Adrenal gland (tissue), 12 donors: ENCODE measurements around the gene BEST2. TPM values are rescaled to one million over a fixed set of nuclear protein-coding genes. Genes with fewer than 3 reads are reported as not detected.

Experiments used
- DNase-seq, 7 donors: peaks; one replicate each; pipeline ENCODE4 v3.0.0-alpha.2; 2019 to 2020
- H3K27ac ChIP-seq, 5 donors: fragments of 200-600 bp; sonication (generic) in 4 of 5; 1 replicate in 3 of 5; 2 replicates in 2 of 5; pipeline versions ENCODE4 v1.5.1 to v1.8.0; 2016 to 2020; ENCODE audit warnings: mild to moderate bottlenecking in 1 of 5
- H3K27me3 ChIP-seq: fragments of 200-600 bp; 2 replicates; pipeline ENCODE4 v1.8.0; 2021
- H3K36me3 ChIP-seq, 2 donors: fragments of 200-600 bp; replicated peaks in 1 of 2; 1 replicate in 1 of 2; 2 replicates in 1 of 2; pipeline versions ENCODE4 v1.5.1 to v1.8.0; 2018 to 2022
- H3K4me1 ChIP-seq, 2 donors: fragments of 200-600 bp; replicated peaks in 1 of 2; 1 replicate in 1 of 2; 2 replicates in 1 of 2; pipeline versions ENCODE4 v1.5.1 to v1.8.0; 2018 to 2021
- H3K4me3 ChIP-seq, 4 donors: fragments of 200-600 bp; sonication (generic) in 3 of 4; one replicate each; pipeline ENCODE4 v1.5.1; 2016 to 2018
- H3K9me3 ChIP-seq, 3 donors: fragments of 200-600 bp; sonication (generic) in 1 of 3; replicated peaks in 1 of 3; 1 replicate in 2 of 3; 2 replicates in 1 of 3; pipeline versions ENCODE4 v1.5.1 to v1.8.0; 2016 to 2021
- POLR2A ChIP-seq, 2 donors: fragments of 450-650 bp; IDR thresholded peaks; one replicate each; pipeline ENCODE4 v1.6.1; 2017; ENCODE audit warnings: antibody characterized with exemption in 2 of 2, mild to moderate bottlenecking in 2 of 2, moderate library complexity in 1 of 2
- WGBS, 4 donors: extraction: QIAGEN DNeasy Blood & Tissue Kit in 2 of 4; methylation state at CpG; one replicate each; pipeline versions ENCODE4 v1.1.5 to v1.1.7; 2013 to 2017; 5-methylcytosine and 5-hydroxymethylcytosine counted together
- intact Hi-C, 2 donors: fragments of 100-400 bp; cut with DNase I; formaldehyde crosslinking; loops; one replicate each; pipeline versions ENCODE4 v1.14.1 to v1.15.0; 2022 to 2023
- polyA plus RNA-seq, 3 donors: library from polyadenylated mRNA; stranded (reverse); fragments of 200-250 nt in 2 of 3; fragments of 350-450 nt in 1 of 3; fragmentation: Illumina TruSeq in 1 of 3; extraction: RNeasy Lipid Tissue Mini Kit (QIAGEN cat#74804) in 1 of 3; gene quantifications; one replicate each; pipeline ENCODE4 v1.2.3, GENCODE V29; 2013 to 2014
- total RNA-seq, 9 donors: library from RNA; depleted of rRNA in 4 of 9; stranded (reverse); fragments of >200 nt in 4 of 9; fragments of 120-200 nt in 1 of 9; fragmentation: NEBNext Ultra II Directional in 1 of 9; extraction: Animal tissue kit (Norgen Biotek cat#: 25700) in 1 of 9; gene quantifications; one replicate each; pipeline versions ENCODE4 v1.1.0 to v1.2.4, GENCODE V29; 2013 to 2023
- TF ChIP-seq, protein P1 (sequence below), 6 experiments: fragments of 450-650 bp in 4 of 6; fragments of 200-600 bp in 2 of 6; sonication (generic) in 1 of 6; IDR thresholded peaks; 1 replicate in 5 of 6; 2 replicates in 1 of 6; pipeline versions ENCODE4 v1.5.1 to v1.8.0; 2016 to 2021; ENCODE audit warnings: antibody characterized with exemption in 6 of 6, mild to moderate bottlenecking in 2 of 6, moderate library complexity in 1 of 6
- donor health status: healthy with polysubstance abuse.
- donor health status: Bipolar disorder and iron deficiency.
- donor health status: DM: yes; HTN: yes; CAD: no.
- donor health status: DM: no; HTN: no; CAD: no.
- donor health status: DM: no; HTN: no; CAD: no.
- donor health status: DM: yes; HTN: yes; CAD: no.

The BEST2 gene
- total and polyA plus RNA-seq, 12 donors = not detected

DNA sequence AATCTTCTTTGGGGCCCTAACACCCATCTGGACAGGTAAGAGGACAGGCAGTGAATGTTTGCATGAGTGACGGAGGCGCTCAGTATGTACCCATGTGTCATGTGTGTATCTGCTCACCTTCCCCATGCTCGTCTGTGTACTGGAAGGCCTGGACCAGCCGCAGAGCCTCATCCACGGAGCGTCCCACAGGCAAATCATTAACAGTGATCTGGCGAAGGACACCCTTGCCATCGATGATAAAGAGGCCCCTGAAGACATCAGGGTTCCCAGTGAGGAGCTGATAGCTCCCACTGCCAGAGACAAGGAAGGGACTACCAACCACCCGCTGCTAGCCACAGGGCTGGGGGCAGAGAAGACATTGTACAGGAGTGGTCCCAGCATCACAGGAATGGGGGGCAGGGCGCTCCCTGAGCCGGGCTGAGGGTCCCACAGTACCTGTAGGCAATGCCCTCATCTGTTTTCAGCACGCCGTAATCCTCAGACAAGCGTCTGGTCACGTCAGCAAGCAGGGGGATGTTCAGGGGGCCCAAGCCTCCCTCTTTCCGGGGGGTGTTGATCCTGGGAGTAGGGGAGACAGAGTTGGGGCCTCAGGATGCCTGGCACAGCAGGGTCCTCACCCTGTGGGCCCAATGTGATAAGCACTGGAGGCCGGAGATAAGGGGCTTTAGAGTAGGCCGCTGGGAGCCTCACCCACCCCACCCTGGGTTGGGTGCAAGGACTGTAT, 48.3 kb downstream of the BEST2 start:
- peaks cover 0 to 30% of the 10 kb centered on the region in 2 donors for H3K36me3 ChIP-seq
- TF ChIP-seq, protein P1, sequence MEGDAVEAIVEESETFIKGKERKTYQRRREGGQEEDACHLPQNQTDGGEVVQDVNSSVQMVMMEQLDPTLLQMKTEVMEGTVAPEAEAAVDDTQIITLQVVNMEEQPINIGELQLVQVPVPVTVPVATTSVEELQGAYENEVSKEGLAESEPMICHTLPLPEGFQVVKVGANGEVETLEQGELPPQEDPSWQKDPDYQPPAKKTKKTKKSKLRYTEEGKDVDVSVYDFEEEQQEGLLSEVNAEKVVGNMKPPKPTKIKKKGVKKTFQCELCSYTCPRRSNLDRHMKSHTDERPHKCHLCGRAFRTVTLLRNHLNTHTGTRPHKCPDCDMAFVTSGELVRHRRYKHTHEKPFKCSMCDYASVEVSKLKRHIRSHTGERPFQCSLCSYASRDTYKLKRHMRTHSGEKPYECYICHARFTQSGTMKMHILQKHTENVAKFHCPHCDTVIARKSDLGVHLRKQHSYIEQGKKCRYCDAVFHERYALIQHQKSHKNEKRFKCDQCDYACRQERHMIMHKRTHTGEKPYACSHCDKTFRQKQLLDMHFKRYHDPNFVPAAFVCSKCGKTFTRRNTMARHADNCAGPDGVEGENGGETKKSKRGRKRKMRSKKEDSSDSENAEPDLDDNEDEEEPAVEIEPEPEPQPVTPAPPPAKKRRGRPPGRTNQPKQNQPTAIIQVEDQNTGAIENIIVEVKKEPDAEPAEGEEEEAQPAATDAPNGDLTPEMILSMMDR (IDR thresholded peaks at IDR 0.05) = no peak
- no peak for TF ChIP-seq POLR2A (IDR thresholded peaks at IDR 0.05)
- intact Hi-C loops = loop anchor here (5.0 kb wide), 3 partner anchors 33 to 42 kb away; no protein-coding TSS in a partner anchor
- peak overlapping the region in 2 of 5 donors; percentile 88 for H3K27ac ChIP-seq
- WGBS, 4 donors = 78 to 86% (median 81%) methylated on average over 8 to 18 of the region's 18 CpGs
- H3K9me3 ChIP-seq = no peaks in the 10 kb centered on the region
- peaks cover 8 to 31% of the 10 kb centered on the region in 2 donors for H3K4me1 ChIP-seq
- DNase-seq = peak in 2 of 7 donors; percentile 34 to 54
- no peak overlapping the region for H3K4me3 ChIP-seq
- H3K27me3 ChIP-seq = no peaks in the 10 kb centered on the region

DNA sequence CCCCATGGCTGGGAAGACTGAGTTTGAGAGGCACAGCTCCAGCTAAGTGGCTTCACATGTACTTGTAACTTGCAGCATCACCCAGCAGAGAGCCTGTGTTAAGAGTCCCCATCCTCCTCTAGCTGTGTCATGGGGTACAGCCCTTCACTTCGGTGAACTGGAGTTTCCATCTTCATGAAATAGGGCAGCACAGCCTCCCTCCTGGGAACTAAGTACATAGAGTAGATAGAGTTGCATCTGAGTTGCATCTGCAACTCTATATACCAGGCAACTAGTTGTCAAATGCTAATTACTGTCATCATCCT, 48.8 kb downstream of the BEST2 start:
- H3K4me3 ChIP-seq = peak overlapping the region in 1 of 4 donors; percentile 77
- WGBS, 4 donors = 57 to 64% (median 61%) methylated on average over 1 of the region's 1 CpG; no CpG with 5 or more reads in 1 of the 4 donors
- H3K27me3 ChIP-seq = no peaks in the 10 kb centered on the region
- H3K9me3 ChIP-seq = no peaks in the 10 kb centered on the region
- DNase-seq = peak in 1 of 7 donors; percentile 24
- H3K27ac ChIP-seq = peak overlapping the region in 4 of 5 donors; percentile 66 to 88 (median 80)
- H3K36me3 ChIP-seq = peaks cover 0 to 30% of the 10 kb centered on the region in 2 donors
- H3K4me1 ChIP-seq = peaks cover 8 to 28% of the 10 kb centered on the region in 2 donors
- intact Hi-C loops = loop anchor here (5.0 kb wide), 2 partner anchors 33 to 42 kb away; no protein-coding TSS in a partner anchor
- TF ChIP-seq POLR2A (IDR thresholded peaks at IDR 0.05) = no peak
- TF ChIP-seq, protein P1 (IDR thresholded peaks at IDR 0.05) = no peak

DNA sequence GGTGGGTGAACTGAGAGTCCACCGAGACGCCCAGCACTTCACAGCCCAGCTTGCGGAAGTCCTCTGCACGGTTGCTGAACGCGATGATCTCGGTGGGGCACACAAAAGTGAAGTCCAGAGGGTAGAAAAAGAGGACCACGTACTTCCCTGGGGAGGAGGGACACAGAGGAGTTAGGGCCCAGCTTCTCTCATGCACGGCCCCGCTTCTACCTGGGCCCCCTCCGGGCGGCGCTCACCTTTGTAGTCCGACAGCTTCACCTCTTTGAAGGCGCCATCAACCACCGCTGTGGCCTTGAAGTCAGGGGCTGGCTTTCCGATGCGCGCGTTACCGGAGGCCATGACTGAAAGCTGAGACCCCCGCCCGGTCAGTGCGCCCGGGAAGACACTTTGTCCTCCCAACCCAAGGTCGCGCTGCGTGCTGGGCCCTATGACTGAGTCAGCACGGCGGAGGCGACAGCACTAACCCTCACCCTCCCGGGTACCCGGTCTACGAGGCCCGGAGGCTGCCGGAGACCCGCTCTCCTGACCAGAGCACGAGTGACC, 49.4 kb downstream of the BEST2 start:
- Histone ChIP-seq H3K4me1 (peaks cover 7 to 24% of the 10 kb centered on the region in 2 donors), H3K4me3 (peak overlapping the region; percentile 29 to 91 (median 56)), H3K36me3 (peaks cover 0 to 30% of the 10 kb centered on the region in 2 donors), H3K27ac (peak overlapping the region in 4 of 5 donors; percentile 66 to 88 (median 80)), H3K9me3 (no peaks in the 10 kb centered on the region), H3K27me3 (no peaks in the 10 kb centered on the region)
- DNase-seq = peak; percentile 66 to 82 (median 76)
- intact Hi-C loops = loop anchor here (5.0 kb wide), 2 partner anchors 34 to 41 kb away; no protein-coding TSS in a partner anchor
- WGBS, 4 donors = 3 to 20% (median 7%) methylated on average over 8 to 38 of the region's 38 CpGs
- no peak for TF ChIP-seq POLR2A (IDR thresholded peaks at IDR 0.05)
- TF ChIP-seq, protein P1 (IDR thresholded peaks at IDR 0.05) = no peak

DNA sequence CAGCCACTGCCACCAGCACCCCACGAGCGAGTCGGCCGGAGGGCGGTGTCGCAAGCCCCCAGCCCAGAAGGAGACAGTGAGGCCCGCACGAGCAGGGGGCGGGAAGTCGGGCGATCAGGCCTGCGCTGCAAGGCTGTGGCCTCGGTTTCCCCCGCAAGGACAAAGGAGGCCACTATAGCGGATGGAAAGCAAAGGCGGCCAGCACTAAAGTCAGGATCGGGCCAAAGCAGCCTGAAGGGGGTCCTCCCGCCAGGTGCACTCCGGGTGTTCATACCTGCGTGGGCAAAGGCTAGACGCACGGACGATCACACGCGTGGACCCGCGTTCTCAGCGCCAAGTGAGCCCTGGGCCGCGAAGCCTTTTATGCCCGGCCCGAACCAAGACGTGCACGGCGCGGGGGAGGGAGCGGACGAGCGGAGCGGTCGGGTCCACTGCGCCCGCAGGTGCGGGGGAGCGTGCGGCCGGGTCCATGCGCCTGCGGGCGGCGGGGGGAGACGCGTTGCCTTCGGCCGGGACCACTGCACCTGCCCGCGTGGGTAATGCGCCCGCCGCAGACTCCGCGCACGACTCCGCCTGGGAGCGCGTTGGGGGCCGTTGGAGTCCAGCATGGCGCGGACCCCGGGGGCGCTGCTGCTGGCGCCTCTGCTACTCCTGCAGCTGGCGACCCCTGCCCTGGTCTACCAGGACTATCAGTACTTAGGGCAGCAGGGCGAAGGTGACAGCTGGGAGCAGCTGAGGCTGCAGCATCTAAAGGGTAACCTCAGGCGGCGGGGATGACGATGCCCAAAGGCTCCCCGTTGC, 50.1 kb downstream of the BEST2 start, which contains the start of the genes PRDX2 and THSD8:
Gene PRDX2 (minus strand): TSS at position 335 of the 801 bp plus-strand sequence. CDS start 539 bp downstream, outside the sequence.
Gene THSD8 (plus strand): TSS at position 604 of the 801 bp plus-strand sequence. CDS start 3 bp downstream, at position 607.
- Histone ChIP-seq H3K9me3 (no peaks in the 10 kb centered on the region), H3K4me3 (peak within 1 kb of the TSS; percentile 29 to 91 (median 56)), H3K36me3 (peaks cover 0 to 30% of the 10 kb centered on the region in 2 donors), H3K27me3 (no peaks in the 10 kb centered on the region), H3K27ac (peak within 1 kb of the TSS in 4 of 5 donors; percentile 66 to 88 (median 80)), H3K4me1 (peaks cover 6 to 21% of the 10 kb centered on the region in 2 donors)
- peak; percentile 81 to 90 (median 87) for DNase-seq
- intact Hi-C loops = loop anchor here (5.0 kb wide), 2 partner anchors 34 to 41 kb away; no protein-coding TSS in a partner anchor
- whole genome bisulfite sequencing, 4 donors = 0 to 1% (median 0%) methylated on average over 3 to 78 of the region's 78 CpGs
- peak; percentile 95 for TF ChIP-seq POLR2A (IDR thresholded peaks at IDR 0.05)
- TF ChIP-seq, protein P1 (IDR thresholded peaks at IDR 0.05) = peak in 4 of 6 experiments; percentile 3 to 24 (median 13)
